Measurements from ENCODE around the gene SRP54.
"Not testable (repeated sequence)": the region's sequence is repeated elsewhere in the genome, so short reads cannot be mapped to it uniquely, and the experiment has no call there.

Gene SRP54

DNA sequence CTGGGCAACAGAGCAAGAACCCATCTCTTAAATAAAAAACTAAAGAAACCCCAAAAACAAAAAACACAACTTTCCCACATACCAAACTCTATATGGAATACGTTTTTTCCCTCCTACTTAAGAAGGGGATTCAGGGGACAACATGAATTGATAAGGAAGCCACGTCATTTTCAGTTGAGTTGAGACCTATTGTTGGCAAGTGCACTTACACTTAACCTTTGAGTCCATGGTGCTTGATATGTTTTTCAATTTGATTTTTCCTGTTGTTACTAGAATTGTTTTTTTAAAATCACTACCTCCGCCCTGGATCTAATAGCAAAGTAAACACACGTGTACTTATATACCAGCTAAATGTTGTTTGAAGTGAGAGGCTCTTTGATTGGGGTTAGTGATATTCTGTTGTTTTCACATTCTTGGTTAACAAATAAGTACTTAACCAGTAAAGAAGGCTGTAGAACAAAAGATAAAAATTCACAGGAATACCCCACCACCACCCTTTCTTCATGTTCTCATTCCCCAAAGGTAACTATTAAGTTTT is 65.3 kb downstream of the SRP54 start:
- Histone ChIP-seq H3K4me1 (ENCODE audit: control insufficient read depth in 1 of 2, insufficient read depth in 2 of 2, low read length in 2 of 2) (peaks cover 6% of the 10 kb centered on the region in 2 donors), H3K9me3 (ENCODE audit: control insufficient read depth in 1 of 2, low read length in 2 of 2) (no peaks in the 10 kb centered on the region), H3K27ac (ENCODE audit: low read length) (peak overlapping the region; percentile 39), H3K27me3 (ENCODE audit: low read depth, low read length) (no peaks in the 10 kb centered on the region), H3K36me3 (ENCODE audit: control insufficient read depth in 1 of 2, insufficient read depth in 2 of 2, low read length in 2 of 2) (peaks cover 0 to 9% of the 10 kb centered on the region in 2 donors), H3K4me3 (ENCODE audit: low read depth in 1 of 2, low read length in 2 of 2) (peak overlapping the region in 1 of 2 donors; percentile 42)

DNA sequence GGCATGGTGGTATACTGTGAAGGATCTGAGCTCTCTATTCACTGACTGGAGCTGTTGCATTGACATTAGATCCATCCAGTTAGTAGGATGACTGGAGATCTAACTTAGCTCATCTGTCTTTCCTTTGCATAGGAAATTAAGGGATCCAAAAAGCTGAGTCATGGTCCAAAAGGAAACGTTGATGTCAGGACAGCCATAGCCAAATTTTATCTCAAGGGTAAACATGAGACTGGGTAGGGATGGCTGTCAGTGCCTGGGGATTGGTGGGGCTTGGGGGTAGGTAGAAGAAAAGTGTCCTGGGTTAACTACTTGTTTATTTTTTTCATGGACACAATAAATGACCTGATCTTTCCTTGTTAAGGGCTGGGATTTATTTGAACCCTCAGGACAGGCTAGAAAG is 67.9 kb downstream of the SRP54 start:
- Histone ChIP-seq H3K27me3 (ENCODE audit: low read depth, low read length) (no peaks in the 10 kb centered on the region), H3K36me3 (ENCODE audit: control insufficient read depth in 1 of 2, insufficient read depth in 2 of 2, low read length in 2 of 2) (peaks cover 0 to 14% of the 10 kb centered on the region in 2 donors), H3K4me1 (ENCODE audit: control insufficient read depth in 1 of 2, insufficient read depth in 2 of 2, low read length in 2 of 2) (peaks cover 0 to 6% of the 10 kb centered on the region in 2 donors), H3K9me3 (ENCODE audit: control insufficient read depth in 1 of 2, low read length in 2 of 2) (no peaks in the 10 kb centered on the region), H3K4me3 (ENCODE audit: low read depth in 1 of 2, low read length in 2 of 2) (no peak overlapping the region), H3K27ac (ENCODE audit: low read length) (no peak overlapping the region)

DNA sequence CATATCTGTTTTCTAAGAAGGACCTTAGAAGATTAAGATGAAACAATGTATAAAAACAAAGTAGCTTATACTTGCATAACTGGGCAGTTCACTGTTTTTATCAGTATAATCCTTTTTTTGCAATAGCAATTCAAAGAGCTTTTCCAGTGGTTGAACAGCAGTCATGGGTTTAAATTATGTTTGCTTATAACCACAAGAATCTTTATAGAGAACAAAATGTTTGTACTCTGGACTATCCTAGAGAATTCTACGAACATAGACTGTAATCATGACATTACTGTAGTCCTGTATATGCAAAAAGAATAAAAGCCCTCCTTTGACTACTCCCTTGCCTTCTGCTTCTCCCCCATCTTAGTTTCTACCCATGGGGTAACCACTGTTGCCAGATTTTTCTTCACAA is 69.0 kb downstream of the SRP54 start:
- peaks cover 0 to 9% of the 10 kb centered on the region in 2 donors for H3K36me3 ChIP-seq (ENCODE audit: control insufficient read depth in 1 of 2, insufficient read depth in 2 of 2, low read length in 2 of 2)
- no peak overlapping the region for H3K27ac ChIP-seq (ENCODE audit: low read length)

DNA sequence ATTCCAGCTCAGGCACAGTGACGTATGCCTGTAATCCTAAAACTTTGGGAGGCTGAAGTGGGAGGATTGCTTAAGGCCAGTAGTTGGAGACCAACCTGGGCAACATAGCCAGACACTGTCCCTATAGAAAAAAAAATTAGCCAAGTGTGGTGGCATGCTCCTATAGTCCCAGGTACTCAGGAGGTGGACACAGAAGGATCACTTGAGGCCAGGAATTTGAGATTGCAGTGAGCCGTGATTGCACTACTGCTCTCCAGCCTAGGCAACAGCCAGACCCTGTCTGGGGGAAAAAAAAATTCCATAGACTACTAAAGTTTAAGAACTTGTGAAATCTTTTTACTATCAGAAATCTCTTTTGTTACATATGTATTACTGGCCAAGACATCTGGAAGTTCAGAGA is 69.8 kb downstream of the SRP54 start:
- H3K27ac ChIP-seq (ENCODE audit: low read length) = no peak overlapping the region

More for the DNA sequence above, 69.0 kb downstream of the SRP54 start:
- Histone ChIP-seq H3K4me1 (ENCODE audit: control insufficient read depth in 1 of 2, insufficient read depth in 2 of 2, low read length in 2 of 2) (peaks cover 0 to 6% of the 10 kb centered on the region in 2 donors), H3K9me3 (ENCODE audit: control insufficient read depth in 1 of 2, low read length in 2 of 2) (no peaks in the 10 kb centered on the region), H3K4me3 (ENCODE audit: low read depth in 1 of 2, low read length in 2 of 2) (no peak overlapping the region), H3K27me3 (ENCODE audit: low read depth, low read length) (no peaks in the 10 kb centered on the region)

DNA sequence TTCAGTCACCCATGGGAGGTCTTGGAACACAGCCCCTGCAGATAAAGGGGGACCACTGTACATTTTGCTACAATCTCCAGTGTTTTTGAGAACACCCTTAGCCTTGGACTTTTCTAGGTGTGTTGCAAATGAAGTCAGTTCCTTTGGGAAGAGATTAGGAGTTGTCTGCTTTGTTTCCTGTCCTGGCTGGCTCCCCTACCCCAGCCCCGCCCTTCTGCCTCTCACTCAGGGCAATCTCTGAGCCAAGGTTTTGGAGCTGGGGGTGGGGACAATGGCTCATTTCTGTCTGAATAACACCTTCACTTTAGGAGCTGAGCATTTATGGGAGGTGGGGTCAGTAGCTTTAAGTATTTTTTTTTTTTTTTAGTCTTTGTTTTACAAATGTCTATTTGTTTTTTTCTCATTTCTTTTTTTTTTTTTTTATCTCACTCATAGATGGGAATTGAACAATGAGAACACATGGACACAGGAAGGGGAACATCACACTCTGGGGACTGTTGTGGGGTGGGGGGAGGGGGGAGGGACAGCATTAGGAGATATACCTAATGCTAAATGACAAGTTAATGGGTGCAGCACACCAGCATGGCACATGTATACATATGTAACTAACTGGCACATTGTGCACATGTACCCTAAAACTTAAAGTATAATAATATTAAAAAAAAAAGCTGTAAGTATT is 78.5 kb downstream of the SRP54 start:
- H3K27me3 ChIP-seq (ENCODE audit: low read depth, low read length); H3K4me3 ChIP-seq (ENCODE audit: low read depth in 1 of 2, low read length in 2 of 2); H3K4me1 ChIP-seq (ENCODE audit: control insufficient read depth in 1 of 2, insufficient read depth in 2 of 2, low read length in 2 of 2); H3K9me3 ChIP-seq (ENCODE audit: control insufficient read depth in 1 of 2, low read length in 2 of 2); H3K27ac ChIP-seq (ENCODE audit: low read length): not testable (repeated sequence)
- H3K36me3 ChIP-seq (ENCODE audit: control insufficient read depth in 1 of 2, insufficient read depth in 2 of 2, low read length in 2 of 2) = peaks cover 0 to 37% of the 10 kb centered on the region in 2 donors

More for the DNA sequence above, 69.8 kb downstream of the SRP54 start:
- Histone ChIP-seq H3K36me3 (ENCODE audit: control insufficient read depth in 1 of 2, insufficient read depth in 2 of 2, low read length in 2 of 2) (peaks cover 0 to 14% of the 10 kb centered on the region in 2 donors), H3K27me3 (ENCODE audit: low read depth, low read length) (no peaks in the 10 kb centered on the region), H3K4me1 (ENCODE audit: control insufficient read depth in 1 of 2, insufficient read depth in 2 of 2, low read length in 2 of 2) (no peaks in the 10 kb centered on the region), H3K9me3 (ENCODE audit: control insufficient read depth in 1 of 2, low read length in 2 of 2) (no peaks in the 10 kb centered on the region), H3K4me3 (ENCODE audit: low read depth in 1 of 2, low read length in 2 of 2) (no peak overlapping the region)

DNA sequence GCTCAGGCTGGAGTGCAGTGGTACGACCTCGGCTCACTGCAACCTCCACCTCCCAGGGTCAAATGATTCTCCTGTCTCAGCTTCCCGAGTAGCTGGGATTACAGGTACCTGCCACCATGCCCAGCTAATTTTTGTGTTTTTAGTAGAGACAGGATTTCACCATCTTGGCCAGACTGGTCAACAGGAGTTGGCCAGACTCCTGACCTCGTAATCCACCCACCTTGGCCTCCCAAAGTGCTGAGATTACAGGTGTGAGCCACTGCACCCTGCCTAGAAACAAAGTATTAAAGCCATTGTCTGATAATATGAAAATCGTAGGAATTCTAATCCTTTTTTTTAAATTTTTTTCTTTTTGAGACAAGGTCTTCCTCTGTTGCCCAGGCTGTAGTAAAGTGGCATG is 82.9 kb downstream of the SRP54 start:
- H3K36me3 ChIP-seq (ENCODE audit: control insufficient read depth in 1 of 2, insufficient read depth in 2 of 2, low read length in 2 of 2) = peaks cover 12 to 20% of the 10 kb centered on the region in 2 donors
- H3K4me3 ChIP-seq (ENCODE audit: low read depth in 1 of 2, low read length in 2 of 2); H3K27me3 ChIP-seq (ENCODE audit: low read depth, low read length); H3K27ac ChIP-seq (ENCODE audit: low read length); H3K9me3 ChIP-seq (ENCODE audit: control insufficient read depth in 1 of 2, low read length in 2 of 2); H3K4me1 ChIP-seq (ENCODE audit: control insufficient read depth in 1 of 2, insufficient read depth in 2 of 2, low read length in 2 of 2): not testable (repeated sequence)

DNA sequence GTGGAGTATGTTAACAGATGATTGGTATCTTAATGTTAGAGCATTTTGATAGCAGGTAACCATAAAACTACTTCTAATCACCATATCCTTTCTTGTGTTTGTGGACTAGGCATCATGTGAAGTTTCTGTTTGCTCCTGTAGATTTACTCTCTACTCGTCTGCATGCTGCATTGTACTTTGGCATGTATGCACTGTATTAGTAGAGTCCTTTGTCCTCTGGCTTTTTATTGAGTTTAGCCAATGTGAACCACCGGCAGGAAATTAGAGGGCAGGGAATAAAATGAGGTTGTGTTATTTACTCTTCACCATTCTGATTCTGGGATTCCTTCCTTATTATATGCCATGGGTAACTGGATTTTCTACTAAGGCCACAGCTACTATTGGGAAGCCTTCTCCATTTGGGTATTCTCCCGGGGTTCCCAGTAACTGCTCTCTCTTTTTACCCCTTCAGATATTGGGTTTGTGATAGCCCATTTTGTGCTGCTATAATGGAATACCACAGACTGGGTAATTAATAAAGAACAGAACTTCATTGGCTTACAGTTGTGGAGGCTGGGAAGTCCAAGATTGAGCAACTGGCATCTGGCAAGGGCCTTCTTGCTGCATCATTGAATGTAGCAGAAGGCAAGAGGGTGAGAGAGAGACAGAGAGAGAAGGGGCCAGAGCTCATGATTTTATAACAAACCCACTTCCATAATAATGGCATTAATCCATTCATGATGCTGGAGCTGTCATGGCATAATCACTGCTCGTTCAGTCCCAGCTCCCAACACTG is 85.6 kb downstream of the SRP54 start:
- Histone ChIP-seq H3K27me3 (ENCODE audit: low read depth, low read length) (no peaks in the 10 kb centered on the region), H3K9me3 (ENCODE audit: control insufficient read depth in 1 of 2, low read length in 2 of 2) (no peaks in the 10 kb centered on the region), H3K27ac (ENCODE audit: low read length) (no peak overlapping the region), H3K36me3 (ENCODE audit: control insufficient read depth in 1 of 2, insufficient read depth in 2 of 2, low read length in 2 of 2) (peaks cover 12 to 21% of the 10 kb centered on the region in 2 donors), H3K4me3 (ENCODE audit: low read depth in 1 of 2, low read length in 2 of 2) (no peak overlapping the region), H3K4me1 (ENCODE audit: control insufficient read depth in 1 of 2, insufficient read depth in 2 of 2, low read length in 2 of 2) (no peaks in the 10 kb centered on the region)

DNA sequence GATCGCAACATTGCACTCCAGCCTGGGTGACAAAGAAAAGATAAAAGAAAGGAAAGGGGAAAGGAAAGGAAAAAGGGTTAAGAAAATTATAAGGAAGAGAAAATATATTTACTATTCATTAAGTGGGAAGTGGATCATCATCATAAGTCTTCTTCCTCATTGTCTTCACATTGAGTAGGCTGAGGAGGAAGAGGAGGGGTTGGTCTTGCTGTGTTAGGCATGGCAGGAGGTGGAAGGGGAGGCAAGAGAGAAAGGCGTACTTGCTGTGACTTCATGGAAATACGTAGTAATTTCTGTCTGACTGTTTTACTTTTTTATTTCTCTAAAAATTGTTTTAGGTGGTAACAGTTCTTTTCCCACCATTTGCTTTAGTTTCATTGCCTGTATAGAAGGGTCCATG is 89.4 kb downstream of the SRP54 start:
- Histone ChIP-seq H3K9me3 (ENCODE audit: control insufficient read depth in 1 of 2, low read length in 2 of 2) (no peaks in the 10 kb centered on the region), H3K36me3 (ENCODE audit: control insufficient read depth in 1 of 2, insufficient read depth in 2 of 2, low read length in 2 of 2) (peaks cover 16 to 37% of the 10 kb centered on the region in 2 donors), H3K4me1 (ENCODE audit: control insufficient read depth in 1 of 2, insufficient read depth in 2 of 2, low read length in 2 of 2) (no peaks in the 10 kb centered on the region), H3K27ac (ENCODE audit: low read length) (no peak overlapping the region), H3K4me3 (ENCODE audit: low read depth in 1 of 2, low read length in 2 of 2) (no peak overlapping the region), H3K27me3 (ENCODE audit: low read depth, low read length) (no peaks in the 10 kb centered on the region)

DNA sequence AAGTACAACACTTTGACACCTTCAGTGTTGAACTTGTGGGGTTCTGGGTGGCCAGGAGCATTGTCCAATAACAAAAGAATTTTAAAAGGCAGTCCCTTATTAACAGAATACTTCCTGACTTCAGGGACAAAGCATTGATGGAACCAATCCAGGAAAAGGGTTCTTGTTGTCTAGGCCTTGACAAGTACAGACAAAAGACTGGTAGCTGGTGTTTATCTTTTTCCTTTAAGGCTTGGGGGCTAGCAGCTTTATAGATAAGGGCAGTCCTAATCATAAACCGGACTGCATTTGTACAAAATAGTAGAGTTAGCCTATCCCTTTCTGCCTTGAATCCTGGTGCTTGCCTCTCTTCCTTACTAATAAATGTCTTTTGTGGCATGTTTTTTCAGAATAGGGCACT is 90.7 kb downstream of the SRP54 start:
- H3K27ac ChIP-seq (ENCODE audit: low read length) = no peak overlapping the region
- H3K9me3 ChIP-seq (ENCODE audit: control insufficient read depth in 1 of 2, low read length in 2 of 2) = no peaks in the 10 kb centered on the region
- no peaks in the 10 kb centered on the region for H3K27me3 ChIP-seq (ENCODE audit: low read depth, low read length)
- peaks cover 14 to 39% of the 10 kb centered on the region in 2 donors for H3K36me3 ChIP-seq (ENCODE audit: control insufficient read depth in 1 of 2, insufficient read depth in 2 of 2, low read length in 2 of 2)
- H3K4me1 ChIP-seq (ENCODE audit: control insufficient read depth in 1 of 2, insufficient read depth in 2 of 2, low read length in 2 of 2) = no peaks in the 10 kb centered on the region
- H3K4me3 ChIP-seq (ENCODE audit: low read depth in 1 of 2, low read length in 2 of 2) = no peak overlapping the region

DNA sequence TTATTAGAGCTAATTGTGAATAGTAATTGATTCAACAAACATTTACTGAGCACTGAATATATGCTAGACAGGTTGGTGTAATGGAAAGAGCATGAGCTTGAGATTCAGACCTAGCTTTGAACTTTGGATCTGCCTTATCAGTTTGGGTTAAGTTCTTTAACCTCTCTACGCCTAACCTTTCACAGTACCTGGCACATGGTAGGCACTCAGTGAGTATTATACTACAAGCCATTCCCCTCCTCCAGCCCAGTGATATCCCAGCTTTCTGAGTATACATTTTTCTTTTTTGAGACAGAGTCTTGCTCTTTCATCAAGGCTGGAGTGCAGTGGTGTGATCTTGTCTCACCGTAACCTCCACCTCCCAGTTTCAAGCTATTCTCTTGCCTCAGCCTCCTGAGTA is 95.3 kb downstream of the SRP54 start:
- no peaks in the 10 kb centered on the region for H3K27me3 ChIP-seq (ENCODE audit: low read depth, low read length)
- H3K36me3 ChIP-seq (ENCODE audit: control insufficient read depth in 1 of 2, insufficient read depth in 2 of 2, low read length in 2 of 2) = peaks cover 29 to 46% of the 10 kb centered on the region in 2 donors
- no peak overlapping the region for H3K4me3 ChIP-seq (ENCODE audit: low read depth in 1 of 2, low read length in 2 of 2)
- H3K27ac ChIP-seq (ENCODE audit: low read length) = no peak overlapping the region
- no peaks in the 10 kb centered on the region for H3K9me3 ChIP-seq (ENCODE audit: control insufficient read depth in 1 of 2, low read length in 2 of 2)
- no peaks in the 10 kb centered on the region for H3K4me1 ChIP-seq (ENCODE audit: control insufficient read depth in 1 of 2, insufficient read depth in 2 of 2, low read length in 2 of 2)

All from muscle layer of duodenum (tissue), 2 donors.